HepG2 (cell line): ENCODE results near the gene HDDC3. TPM values are rescaled to one million over a fixed set of nuclear protein-coding genes. Genes with fewer than 3 reads are reported as not detected.

Experiments used
- ATAC-seq: fragments of 200-7000 bp; cut with Tn5 transposase; 3 replicates; pipeline ENCODE4 v1.9.1; 2020; ENCODE audit warnings: mild to moderate bottlenecking, moderate library complexity
- BruUV-seq: library from RNA; stranded (reverse); fragments of 400-500 nt; replicated peaks from 2 replicates; lab custom pipeline; 2021; lab: Mats Ljungman, UMichigan
- CTCF ChIA-PET: fragments of 300-600 bp; formaldehyde crosslinking; extraction: SDS; loops from one replicate; lab custom pipeline; 2021; ENCODE audit warnings: low total read pairs, inconsistent platforms, low intra/inter-chr PET ratio; lab: Yijun Ruan, JAX
- POLR2A ChIA-PET: fragments of 350-600 bp; sonication (Branson Sonifier 250); formaldehyde crosslinking; loops from one replicate; lab custom pipeline; 2020; ENCODE audit warnings: antibody characterized with exemption, inconsistent platforms; lab: Yijun Ruan, JAX
- DNase-seq: peaks from one replicate; pipeline ENCODE4 v3.0.0-alpha.2; 2015; ENCODE audit warnings: low spot score
- FAIRE-seq: peaks from 3 replicates; lab custom pipeline; 2011; peaks lifted over from hg19 to GRCh38; lab: Jason Lieb, UNC
- H2AFZ ChIP-seq: one replicate; pipeline ENCODE4 v1.6.1; 2011; ENCODE audit warnings: low read length, inconsistent platforms
- H3K27ac ChIP-seq: fragments of 300-600 bp; 3 replicates; pipeline ENCODE4 v1.8.0; 2011; ENCODE audit warnings: mixed run types, mild to moderate bottlenecking, mixed read lengths, low read length, inconsistent platforms; ENCODE audit not compliant: insufficient read depth; ENCODE audit errors: extremely low read length
- H3K27me3 ChIP-seq, 2 experiments: fragments of 200-600 bp in 1 of 2; 2 replicates in 1 of 2; 3 replicates in 1 of 2; pipeline versions ENCODE4 v1.6.0 to v1.8.0; 2011; ENCODE audit warnings: low read length in 2 of 2, mild to moderate bottlenecking in 2 of 2, moderate library complexity in 2 of 2, inconsistent platforms in 1 of 2; ENCODE audit not compliant: insufficient read depth in 2 of 2, control insufficient read depth in 1 of 2
- H3K36me3 ChIP-seq, 2 experiments: fragments of 200-600 bp in 1 of 2; replicated peaks in 1 of 2; 2 replicates in 1 of 2; 3 replicates in 1 of 2; pipeline versions ENCODE4 v1.5.1 to v1.8.0; 2011; ENCODE audit warnings: low read length in 2 of 2, inconsistent platforms in 1 of 2; ENCODE audit not compliant: insufficient read depth in 2 of 2, control insufficient read depth in 1 of 2
- H3K4me1 ChIP-seq: 2 replicates; pipeline ENCODE4 v1.5.1; 2012; ENCODE audit warnings: low read length, inconsistent platforms; ENCODE audit not compliant: insufficient read depth
- H3K4me2 ChIP-seq: 2 replicates; pipeline ENCODE4 v1.6.0; 2011; ENCODE audit warnings: low read depth, low read length, inconsistent platforms
- H3K4me3 ChIP-seq, 3 experiments: fragments of 200-600 bp in 1 of 3; sonication (generic), shearing (Covaris generic) in 1 of 3; replicated peaks in 1 of 3; 2 replicates each; pipeline ENCODE4 v1.5.1; 2011 to 2016; ENCODE audit warnings: low read length in 3 of 3, inconsistent platforms in 2 of 3, low read depth in 2 of 3, mild to moderate bottlenecking in 2 of 3, control low read depth in 1 of 3, mixed read lengths in 1 of 3; ENCODE audit not compliant: insufficient read depth in 1 of 3
- H3K79me2 ChIP-seq: one replicate; pipeline ENCODE4 v1.6.1; 2011; ENCODE audit warnings: low read length, inconsistent platforms; ENCODE audit not compliant: insufficient read depth
- H3K9ac ChIP-seq: 2 replicates; pipeline ENCODE4 v1.6.0; 2011; ENCODE audit warnings: mild to moderate bottlenecking, low read depth, low read length, inconsistent platforms; ENCODE audit not compliant: insufficient read depth
- H3K9me3 ChIP-seq: 2 replicates; pipeline ENCODE4 v1.5.1; 2012; ENCODE audit warnings: mild to moderate bottlenecking, low read length
- H4K20me1 ChIP-seq: 2 replicates; pipeline ENCODE4 v1.6.0; 2011; ENCODE audit warnings: inconsistent platforms, mild to moderate bottlenecking, low read length, moderate library complexity; ENCODE audit not compliant: insufficient read depth
- BCL6 ChIP-seq: IDR thresholded peaks from 2 replicates; pipeline ENCODE4 v1.6.1; 2016; ENCODE audit warnings: missing genetic modification reagents, missing compliant biosample characterization
- HNF1A ChIP-seq, 2 experiments: sonication (generic) in 1 of 2; formaldehyde crosslinking in 1 of 2; IDR thresholded peaks; 2 replicates each; pipeline versions ENCODE4 v1.4.0 to v1.6.1; 2016 to 2020; ENCODE audit warnings: borderline replicate concordance in 1 of 2, low read depth in 1 of 2, mild to moderate bottlenecking in 1 of 2, missing genetic modification reagents in 1 of 2
- NCOA1 ChIP-seq: sonication (generic); formaldehyde crosslinking; IDR thresholded peaks from 2 replicates; pipeline ENCODE4 v1.9.0; 2021; ENCODE audit warnings: missing genetic modification reagents
- REL ChIP-seq: sonication (generic); formaldehyde crosslinking; conservative IDR thresholded peaks from 2 replicates; pipeline ENCODE4 v1.8.0; 2022; ENCODE audit warnings: mild to moderate bottlenecking, missing genetic modification reagents, moderate library complexity
- STAT5B ChIP-seq: sonication (generic); formaldehyde crosslinking; IDR thresholded peaks from 2 replicates; pipeline ENCODE4 v1.4.0; 2020; ENCODE audit warnings: missing genetic modification reagents
- TARDBP ChIP-seq: sonication (generic); formaldehyde crosslinking; IDR thresholded peaks from 2 replicates; pipeline ENCODE4 v1.8.0; 2022; ENCODE audit warnings: mild to moderate bottlenecking, missing genetic modification reagents
- ZNF20 ChIP-seq: sonication (generic); formaldehyde crosslinking; IDR thresholded peaks from 2 replicates; pipeline ENCODE4 v1.4.0; 2020; ENCODE audit warnings: mild to moderate bottlenecking, moderate library complexity, missing genetic modification reagents
- ZNF264 ChIP-seq: sonication (generic); formaldehyde crosslinking; IDR thresholded peaks from 2 replicates; pipeline ENCODE4 v1.4.0; 2020; ENCODE audit warnings: missing genetic modification reagents
- ZNF446 ChIP-seq: sonication (generic); formaldehyde crosslinking; IDR thresholded peaks from 2 replicates; pipeline ENCODE4 v1.5.0; 2020; ENCODE audit warnings: mild to moderate bottlenecking, missing genetic modification reagents
- ZNF580 ChIP-seq: IDR thresholded peaks from 2 replicates; pipeline ENCODE4 v1.6.1; 2016; ENCODE audit warnings: low read depth, borderline replicate concordance
- ZNF790 ChIP-seq: sonication (generic); formaldehyde crosslinking; IDR thresholded peaks from 2 replicates; pipeline ENCODE4 v1.8.0; 2022; ENCODE audit warnings: missing genetic modification reagents, mild to moderate bottlenecking, borderline replicate concordance
- WGBS: methylation state at CpG from one replicate; pipeline ENCODE4 v1.1.6; 2017; ENCODE audit warnings: low lambda C conversion rate; 5-methylcytosine and 5-hydroxymethylcytosine counted together
- in situ Hi-C: cut with HindIII; loops from 2 replicates; pipeline ENCODE4 v1.10.0; 2017; ENCODE audit warnings: low pct_unique_long_range_greater_than_20kb; ENCODE audit not compliant: extremely low pct_ligation_motif_present
- intact Hi-C: fragments of 100-400 bp; cut with micrococcal nuclease; formaldehyde crosslinking; loops from one replicate; pipeline ENCODE4 v1.10.0; 2022; ENCODE audit not compliant: unreplicated experiment
- polyA plus RNA-seq, 8 experiments: library from polyadenylated mRNA; depleted of rRNA in 3 of 8; stranded (reverse) in 7 of 8; unstranded in 1 of 8; fragments of >200 nt; fragmentation: Illumina TruSeq in 4 of 8; extraction: Trizol in 4 of 8; gene quantifications; 2 replicates each; pipeline versions ENCODE4 v1.2.1 to v1.2.3, GENCODE V29; 2011 to 2016; ENCODE audit warnings: low read depth in 4 of 8, missing spikeins in 1 of 8, mixed read lengths in 1 of 8; ENCODE audit not compliant: insufficient read depth in 1 of 8
- total RNA-seq, 5 experiments: library from RNA; depleted of rRNA; stranded (reverse); fragments of >200 nt; fragmentation: Illumina TruSeq; extraction: Trizol; gene quantifications; 2 replicates each; pipeline ENCODE4 v1.2.3, GENCODE V29; 2016; ENCODE audit warnings: low read depth in 1 of 5
- TF ChIP-seq, protein P1 (sequence below): sonication (generic); formaldehyde crosslinking; IDR thresholded peaks from 2 replicates; pipeline ENCODE4 v1.4.0; 2020; ENCODE audit warnings: mild to moderate bottlenecking, missing genetic modification reagents
- TF ChIP-seq, protein P2 (sequence below): sonication (generic); formaldehyde crosslinking; IDR thresholded peaks from 2 replicates; pipeline ENCODE4 v1.4.0; 2020; ENCODE audit warnings: mild to moderate bottlenecking, missing genetic modification reagents

Gene HDDC3
- total and polyA plus RNA-seq, 2 of the 13 experiments (the other 11 are each of a cell fraction or from before 2014, with no cell fraction given) = 18.7 to 28.3 TPM

GRCh38 chr15:90932660-90932991 lies 277 bp upstream of the HDDC3 start:
- H3K4me3 ChIP-seq = peak overlapping the region in 2 of 3 experiments; percentile 67 to 87; a peak in 3 of 6 replicates
- H2AFZ ChIP-seq = peak overlapping the region; percentile 45
- H3K27ac ChIP-seq = no peak overlapping the region
- no peak for TF ChIP-seq TARDBP
- TF ChIP-seq, protein P1, sequence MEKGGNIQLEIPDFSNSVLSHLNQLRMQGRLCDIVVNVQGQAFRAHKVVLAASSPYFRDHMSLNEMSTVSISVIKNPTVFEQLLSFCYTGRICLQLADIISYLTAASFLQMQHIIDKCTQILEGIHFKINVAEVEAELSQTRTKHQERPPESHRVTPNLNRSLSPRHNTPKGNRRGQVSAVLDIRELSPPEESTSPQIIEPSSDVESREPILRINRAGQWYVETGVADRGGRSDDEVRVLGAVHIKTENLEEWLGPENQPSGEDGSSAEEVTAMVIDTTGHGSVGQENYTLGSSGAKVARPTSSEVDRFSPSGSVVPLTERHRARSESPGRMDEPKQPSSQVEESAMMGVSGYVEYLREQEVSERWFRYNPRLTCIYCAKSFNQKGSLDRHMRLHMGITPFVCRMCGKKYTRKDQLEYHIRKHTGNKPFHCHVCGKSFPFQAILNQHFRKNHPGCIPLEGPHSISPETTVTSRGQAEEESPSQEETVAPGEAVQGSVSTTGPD (CRISPR knock-in tag) = peak; percentile 55; the same call in 1 of the 2 replicates
- TF ChIP-seq, protein P2, sequence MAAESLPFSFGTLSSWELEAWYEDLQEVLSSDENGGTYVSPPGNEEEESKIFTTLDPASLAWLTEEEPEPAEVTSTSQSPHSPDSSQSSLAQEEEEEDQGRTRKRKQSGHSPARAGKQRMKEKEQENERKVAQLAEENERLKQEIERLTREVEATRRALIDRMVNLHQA = no peak
- TF ChIP-seq ZNF264 = 0 out of 2 replicates have a peak, but pooled peaks have one; percentile 9
- 0 out of 2 replicates have a peak, but pooled peaks have one; percentile 13 for TF ChIP-seq ZNF20 (CRISPR knock-in tag)
- TF ChIP-seq REL (CRISPR knock-in tag) = 0 out of 2 replicates have a peak, but pooled peaks have one; percentile 75
- TF ChIP-seq STAT5B (CRISPR knock-in tag) = no peak
- TF ChIP-seq HNF1A (IDR thresholded peaks at IDR 0.05; ENCODE audit: low read depth) = no peak
- TF ChIP-seq HNF1A (CRISPR knock-in tag; IDR thresholded peaks at IDR 0.05; ENCODE audit: borderline replicate concordance) = 0 out of 2 replicates have a peak, but pooled peaks have one; percentile 20
- TF ChIP-seq ZNF790 = peak; percentile 45
- 0 out of 2 replicates have a peak, but pooled peaks have one; percentile 0 for TF ChIP-seq ZNF446 (CRISPR knock-in tag)
- TF ChIP-seq ZNF580 (CRISPR knock-in tag) = peak; percentile 10; the same call in 1 of the 2 replicates
- TF ChIP-seq BCL6 (CRISPR knock-in tag) = 0 out of 2 replicates have a peak, but pooled peaks have one; percentile 1
- 0 out of 2 replicates have a peak, but pooled peaks have one; percentile 13 for TF ChIP-seq NCOA1 (CRISPR knock-in tag)

More at GRCh38 chr15:90932660-90932991, 277 bp upstream of the HDDC3 start:
- Histone ChIP-seq H3K79me2 (peaks cover 6% of the 10 kb centered on the region), H3K4me2 (peak overlapping the region; percentile 89), H3K36me3 (no peaks in the 10 kb centered on the region), H3K27me3 (no peaks in the 10 kb centered on the region; a peak in 2 of 5 replicates), H3K4me1 (peaks cover 62% of the 10 kb centered on the region), H3K9me3 (no peaks in the 10 kb centered on the region), H3K9ac (peak overlapping the region; percentile 88; the same call in 1 of the 2 replicates), H4K20me1 (no peaks in the 10 kb centered on the region)
- no peak for DNase-seq
- intact Hi-C loops (loop anchor here (5.0 to 10.0 kb wide), 4 partner anchors 45 to 120 kb away; partner anchors contain the start of gene PRC1), in situ Hi-C loops (loop anchor here (25.0 kb wide), 1 partner anchor 330 kb away; no protein-coding TSS in a partner anchor)
- no peak for FAIRE-seq
- POLR2A ChIA-PET = interaction anchor here (0.6 to 4.5 kb wide), 12 partner anchors 11 to 140 kb away, joined by 3 to 45 read pairs (median 6); partner anchors contain the start of genes MAN2A2 and RCCD1
- CTCF ChIA-PET = interaction anchor here (0.8 to 1.4 kb wide), 2 partner anchors 29 to 100 kb away, joined by 3 to 4 read pairs; no protein-coding TSS in a partner anchor
- no peak for ATAC-seq
- WGBS = 2% methylated on average over 5 of the region's 5 CpGs
- no TSS peak for BruUV-seq
